HCT116 (cell line): ENCODE results near the gene BPIFB4.

Experiments
- CTCF ChIP-seq, 3 experiments: fragments of 200-600 bp in 1 of 3; sonication (generic) in 1 of 3; IDR thresholded peaks in 2 of 3; conservative IDR thresholded peaks in 1 of 3; 2 replicates each; pipeline ENCODE4 v1.5.1; 2012 to 2017; ENCODE audit warnings: low read depth in 2 of 3, low read length in 2 of 3, antibody characterized with exemption in 1 of 3, borderline replicate concordance in 1 of 3, control low read depth in 1 of 3, mild to moderate bottlenecking in 1 of 3, mixed read lengths in 1 of 3, mixed run types in 1 of 3, moderate library complexity in 1 of 3; ENCODE audit not compliant: insufficient read depth in 1 of 3
- EZH2 ChIP-seq: fragments of 200-600 bp; sonication (generic); IDR thresholded peaks from 2 replicates; pipeline ENCODE4 v1.6.1; 2017; ENCODE audit warnings: antibody characterized with exemption, mixed run types
- JUND ChIP-seq: IDR thresholded peaks from 2 replicates; pipeline ENCODE4 v1.6.1; 2012
- POLR2A ChIP-seq: IDR thresholded peaks from 2 replicates; pipeline ENCODE4 v1.7.0; 2011; ENCODE audit warnings: borderline replicate concordance; ENCODE audit not compliant: insufficient read depth, insufficient read length; ENCODE audit errors: extremely low read depth
- SIN3A ChIP-seq: IDR thresholded peaks from 2 replicates; pipeline ENCODE4 v1.6.1; 2012; ENCODE audit warnings: low read depth
- TCF7L2 ChIP-seq: IDR thresholded peaks from 2 replicates; pipeline ENCODE4 v1.7.0; 2011; ENCODE audit warnings: borderline replicate concordance, inconsistent platforms; ENCODE audit not compliant: insufficient read depth, insufficient read length; ENCODE audit errors: extremely low read depth
- YY1 ChIP-seq: IDR thresholded peaks from 2 replicates; pipeline ENCODE4 v1.6.1; 2011; ENCODE audit warnings: low read length, low read depth, moderate library complexity, mild to moderate bottlenecking; ENCODE audit not compliant: insufficient replicate concordance; ENCODE audit errors: extremely low read depth

GRCh38 chr20:33097001-33097400 is 17.6 kb downstream of the BPIFB4 start:
- TF ChIP-seq CTCF (IDR thresholded peaks at IDR 0.05 in 2 of 3, conservative IDR thresholded peaks at IDR 0.05 in 1 of 3; ENCODE audit: borderline replicate concordance in 1 of 3, insufficient read depth in 1 of 3, low read depth in 2 of 3, low read length in 2 of 3) (no peak), POLR2A (no peak), EZH2 (no peak), JUND (no peak), SIN3A (no peak), TCF7L2 (no peak), YY1 (no peak)
